Lung microvascular endothelial cell (primary cell): ENCODE data around the gene MAP3K20. TPM values are rescaled to one million over a fixed set of nuclear protein-coding genes. Genes with fewer than 3 reads are reported as not detected.
A peak's percentile ranks its signal among the peaks of the same experiment; 100 is the strongest.

ENCODE experiments used
- DNase-seq, 2 donors: peaks; one replicate each; pipeline versions ENCODE4 v3.0.0 to v3.0.0-alpha.2; 2010; ENCODE audit warnings: low read depth in 2 of 2
- total RNA-seq: library from RNA; depleted of rRNA; stranded (reverse); fragments of >200 nt; gene quantifications from 2 replicates; pipeline ENCODE4 v1.2.1, GENCODE V29; 2014

The MAP3K20 gene
- total RNA-seq, 1 donor from 2014 or later = 17.9 TPM

DNA sequence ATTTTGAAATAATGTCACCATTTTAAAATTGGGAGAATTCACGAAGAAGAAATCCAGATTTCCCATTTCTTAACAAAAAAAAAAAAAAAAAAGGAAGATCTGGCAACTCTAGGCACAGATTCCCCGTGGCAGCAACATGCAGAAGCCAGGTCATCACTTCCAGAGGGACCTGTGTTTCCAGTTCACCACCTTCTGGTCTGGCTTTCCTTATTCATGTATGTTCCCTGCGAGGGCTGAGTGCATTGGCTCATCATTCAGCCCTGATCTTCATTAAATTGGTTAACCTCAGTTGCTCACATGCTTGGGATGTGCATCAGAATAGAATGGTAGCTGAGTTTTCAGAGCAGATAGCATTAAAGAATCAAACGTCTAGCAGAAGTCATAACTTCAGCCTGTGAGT, 25.0 kb upstream of the MAP3K20 start:
- DNase-seq = no peak

DNA sequence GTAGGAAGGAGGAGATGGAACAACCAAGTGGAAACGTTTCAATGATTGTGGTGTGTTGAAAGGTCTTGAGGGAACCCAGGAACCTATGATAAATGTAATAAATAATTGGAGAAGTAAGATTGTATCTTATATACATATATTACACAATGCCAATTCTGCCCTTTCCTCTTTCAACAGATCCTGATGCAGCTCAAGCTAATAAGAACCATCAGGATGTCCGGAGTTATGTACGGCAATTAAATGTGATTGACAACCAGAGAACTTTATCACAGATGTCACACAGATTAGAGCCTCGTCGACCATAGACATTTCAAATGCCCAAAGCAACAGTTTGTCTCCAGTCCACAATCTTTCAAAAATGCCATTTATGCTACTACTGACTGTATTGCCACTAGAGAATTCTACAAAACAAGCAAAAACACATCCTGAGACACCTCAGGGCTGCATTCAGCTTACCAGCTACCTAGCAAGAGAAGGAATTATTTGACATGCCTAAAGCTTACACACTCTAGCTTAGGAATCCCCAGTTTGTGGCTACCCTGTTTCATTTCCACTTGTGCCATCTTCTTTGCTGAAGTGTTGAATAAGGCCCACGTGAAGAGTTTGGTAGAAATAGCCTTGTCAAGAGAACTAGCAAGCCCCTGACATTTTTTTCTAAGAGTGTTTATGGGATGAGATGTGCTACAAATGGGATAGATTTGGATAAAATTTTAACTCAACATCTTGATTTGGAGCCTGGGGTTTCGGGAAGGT, 24.0 kb upstream of the MAP3K20 start:
- no peak for DNase-seq

DNA sequence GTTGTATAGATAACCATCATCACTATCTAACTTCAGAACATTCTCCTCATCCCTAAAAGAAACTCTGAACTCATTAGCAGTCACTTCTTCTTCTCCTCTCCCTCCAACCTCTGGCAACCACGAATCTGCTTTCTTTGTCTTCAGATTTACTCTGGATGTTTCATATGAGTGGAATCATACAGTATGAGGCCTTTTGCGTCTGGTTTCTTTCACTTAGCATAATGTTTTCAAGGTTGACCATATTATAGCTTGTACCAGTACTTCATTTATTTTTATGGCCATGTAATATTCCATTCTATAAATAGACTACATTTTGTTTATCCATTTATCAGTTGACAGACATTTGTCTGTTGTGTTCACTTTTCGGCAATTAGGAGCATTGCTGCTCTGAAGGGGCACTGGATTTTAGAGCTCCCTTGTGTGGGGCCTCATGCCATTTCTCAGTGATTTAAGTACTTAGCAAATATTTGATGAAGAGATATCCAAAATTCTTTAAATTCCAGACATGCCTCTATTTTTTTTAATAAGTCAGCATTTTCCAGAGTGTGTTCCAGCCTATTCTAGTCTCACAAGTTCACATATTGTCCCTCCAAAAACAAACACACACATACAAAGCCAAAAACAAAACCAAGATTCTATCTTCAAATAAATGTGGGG, 22.5 kb upstream of the MAP3K20 start:
- peak in 1 of 2 donors; percentile 34 for DNase-seq

GRCh38 chr2:173054466-173054865, 21.2 kb upstream of the MAP3K20 start:
- DNase-seq = no peak

DNA sequence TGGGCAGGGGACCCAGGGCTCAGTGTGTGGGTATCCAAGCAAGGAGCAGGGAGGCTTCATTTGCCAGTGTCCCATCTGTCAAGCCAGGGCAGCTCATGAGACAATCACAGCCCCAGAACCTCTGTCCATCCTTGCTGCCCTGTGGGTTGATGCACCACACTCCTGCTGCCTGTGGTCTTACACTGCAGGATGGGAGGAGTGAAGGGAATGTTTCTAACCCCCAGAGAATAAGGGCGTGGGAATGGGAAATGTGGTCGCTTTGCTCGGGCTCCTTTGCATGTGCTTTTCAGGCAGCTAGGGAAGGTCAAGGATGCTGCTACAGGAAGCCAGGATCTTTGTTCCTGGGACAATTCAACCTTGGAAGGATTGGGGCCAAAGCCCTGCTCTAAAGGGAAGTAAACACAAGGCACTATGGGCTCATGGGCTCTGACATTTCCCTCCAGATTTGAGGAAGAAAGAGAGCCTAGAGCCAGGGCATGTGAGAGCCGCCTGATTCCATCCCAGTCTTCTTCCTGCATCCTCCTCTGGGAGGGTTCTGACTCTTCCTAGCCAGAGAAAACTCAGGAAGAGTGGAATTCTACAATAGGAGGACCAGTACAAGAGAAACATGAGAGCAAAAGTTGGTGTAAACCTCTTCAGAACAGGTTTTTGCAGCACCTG, 18.8 kb upstream of the MAP3K20 start:
- no peak for DNase-seq

DNA sequence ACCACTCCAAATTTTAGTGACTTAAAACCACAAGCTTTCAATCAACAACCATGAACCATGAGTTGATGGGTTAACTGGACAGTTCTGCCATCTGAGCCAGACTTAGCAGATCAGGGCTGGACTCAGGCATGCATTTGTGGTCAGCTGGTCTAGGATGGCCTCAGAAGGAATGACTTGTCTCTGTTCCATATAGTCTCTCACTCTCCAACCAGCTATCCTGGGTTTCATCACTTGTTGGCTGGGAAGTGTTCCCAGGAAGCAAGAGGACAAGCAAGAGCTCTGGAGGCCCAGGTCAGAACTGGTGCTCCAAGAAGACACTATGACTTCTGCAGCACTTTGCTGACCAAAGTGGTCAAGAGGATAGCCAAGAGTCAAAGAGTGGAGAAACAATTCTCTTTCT, 17.5 kb upstream of the MAP3K20 start:
- DNase-seq = no peak

DNA sequence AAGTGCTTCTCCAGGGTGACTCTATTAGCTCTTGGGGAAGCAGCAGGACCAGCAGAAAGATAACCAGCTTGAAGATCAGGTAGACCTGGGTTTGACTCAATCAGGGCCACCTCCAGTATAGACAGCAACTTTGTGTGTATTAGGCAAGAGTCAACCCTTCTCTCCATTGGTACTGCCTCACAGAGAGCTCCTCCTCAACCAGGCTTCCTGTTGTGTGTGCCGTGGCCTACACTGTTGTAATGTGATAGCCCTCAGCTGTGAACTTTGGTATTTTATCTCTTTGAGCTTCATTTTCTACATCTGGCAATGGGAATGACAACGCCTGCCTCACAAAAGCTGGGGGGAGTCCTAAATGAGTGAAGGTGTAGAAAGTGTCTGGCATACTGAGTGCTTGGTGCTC, 17.0 kb upstream of the MAP3K20 start:
- no peak for DNase-seq

- DNase-seq = no peak
These were observed 16.4 kb upstream of the MAP3K20 start for GRCh38 chr2:173059292-173059691.

DNA sequence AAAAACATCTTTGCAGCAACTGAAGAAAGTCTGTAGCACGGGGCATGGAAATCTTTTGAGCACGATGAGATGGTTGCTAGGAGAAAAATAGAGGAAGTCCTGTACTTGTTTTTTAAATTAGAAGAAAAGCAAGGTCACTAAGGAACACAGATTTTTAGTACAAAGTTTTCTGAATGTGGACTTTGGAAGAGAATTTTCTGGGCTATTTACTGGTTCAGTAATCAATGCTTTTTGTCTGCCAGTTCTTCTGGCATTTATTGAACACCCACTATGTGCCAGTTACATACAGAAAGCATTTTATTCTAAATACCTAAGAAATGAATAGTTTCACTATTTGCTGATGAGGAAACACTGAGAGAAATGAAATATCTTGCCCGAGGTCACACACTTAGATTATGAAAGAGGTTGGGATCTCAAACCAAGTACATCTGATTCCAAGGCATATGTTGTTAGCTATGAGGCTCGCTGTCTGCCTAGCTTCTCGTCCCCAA, 15.6 kb upstream of the MAP3K20 start:
- no peak for DNase-seq

DNA sequence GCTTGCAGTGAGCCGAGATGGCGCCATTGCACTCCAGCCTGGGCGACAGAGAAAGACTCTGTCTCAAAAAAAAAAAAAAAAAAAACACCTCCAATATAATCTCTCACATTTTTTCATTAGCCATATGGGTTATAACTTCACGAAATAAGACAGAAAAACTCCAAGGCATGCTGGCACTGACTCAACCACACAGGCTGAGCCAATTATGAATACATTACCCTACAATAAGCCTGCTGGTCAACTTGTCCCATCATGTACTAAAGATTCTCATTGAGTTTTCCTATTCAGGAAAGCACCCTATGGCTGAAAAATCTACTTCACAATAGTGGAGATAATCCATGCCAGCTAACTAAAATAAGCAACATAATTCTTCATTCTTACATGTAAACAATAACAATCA, 12.8 kb upstream of the MAP3K20 start:
- DNase-seq = no peak

- peak in 1 of 2 donors; percentile 50 for DNase-seq
These were observed 11.4 kb upstream of the MAP3K20 start for GRCh38 chr2:173064151-173064805.

DNA sequence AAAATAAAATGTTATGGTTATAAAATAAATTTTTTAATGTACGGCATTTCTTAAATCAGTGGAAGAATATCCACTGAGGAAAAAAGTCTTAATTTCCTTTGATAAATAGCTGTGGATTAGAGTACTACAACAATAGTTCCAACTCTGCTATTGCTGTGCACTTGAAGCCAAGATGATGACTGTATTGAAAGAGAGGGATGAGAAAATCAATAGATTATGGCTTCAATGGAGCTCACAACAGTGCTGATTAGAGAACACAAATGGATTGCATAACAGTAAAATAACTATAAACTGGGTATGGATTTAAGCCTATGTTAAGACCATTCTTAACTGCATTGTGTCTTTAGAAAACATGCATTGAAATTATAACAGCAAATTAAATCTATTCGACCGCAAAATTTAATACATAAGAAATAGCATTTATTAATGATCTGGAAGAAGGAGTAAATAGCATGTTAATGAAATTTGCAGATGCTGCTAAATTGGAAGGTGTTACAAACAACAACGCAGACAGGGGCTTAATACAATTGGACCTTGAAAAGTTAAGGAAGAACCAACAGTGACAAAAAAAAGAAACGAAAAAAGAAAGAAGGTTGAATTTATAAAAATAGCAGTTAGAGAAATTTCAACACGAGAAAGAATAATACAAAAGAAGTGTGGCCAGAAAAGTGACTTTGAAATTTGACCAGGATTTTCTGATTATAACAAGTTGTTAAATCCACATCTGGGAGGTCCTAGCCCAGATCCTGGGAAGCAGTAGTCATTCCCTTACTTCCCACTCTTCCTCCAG, 8.6 kb upstream of the MAP3K20 start:
- DNase-seq = no peak

- no peak for DNase-seq
These were observed 428 bp upstream of the MAP3K20 start for GRCh38 chr2:173075056-173075780.

GRCh38 chr2:173076581-173077345, 1.1 kb downstream of the MAP3K20 start:
- peak; percentile 57 to 61 for DNase-seq

DNA sequence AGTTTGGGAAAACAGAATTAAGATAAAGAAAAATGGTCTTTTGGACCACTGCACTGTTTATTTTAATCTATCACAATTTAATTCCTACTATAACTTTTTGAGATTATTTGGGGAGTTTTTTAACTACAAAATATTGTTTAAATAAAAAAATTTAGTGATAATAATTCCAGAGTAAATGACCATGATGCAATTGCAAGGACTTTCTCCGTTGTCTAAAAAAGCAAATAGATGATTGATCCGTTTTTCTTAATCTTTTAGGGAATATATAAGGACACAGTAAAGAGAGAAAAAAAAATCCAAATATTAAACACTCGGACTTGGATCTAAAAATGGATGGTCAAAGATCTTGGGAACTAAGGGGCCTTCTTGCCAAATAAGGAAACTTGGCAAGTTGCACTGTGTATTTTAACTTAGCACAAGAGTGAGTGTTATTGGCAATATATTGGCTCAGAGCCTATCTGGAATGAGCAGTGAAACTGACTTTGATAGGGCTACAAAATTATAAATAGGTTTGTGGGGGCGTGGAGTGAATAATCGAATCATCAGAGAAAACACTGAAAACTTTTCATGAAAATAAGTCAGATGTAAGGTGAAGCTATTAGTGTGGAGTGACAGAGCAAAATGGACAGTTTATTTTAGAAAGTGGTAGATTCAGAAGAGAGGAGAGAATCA, 2.0 kb downstream of the MAP3K20 start:
- DNase-seq = peak; percentile 29 to 60

GRCh38 chr2:173079141-173079540, 3.5 kb downstream of the MAP3K20 start:
- DNase-seq = no peak

DNA sequence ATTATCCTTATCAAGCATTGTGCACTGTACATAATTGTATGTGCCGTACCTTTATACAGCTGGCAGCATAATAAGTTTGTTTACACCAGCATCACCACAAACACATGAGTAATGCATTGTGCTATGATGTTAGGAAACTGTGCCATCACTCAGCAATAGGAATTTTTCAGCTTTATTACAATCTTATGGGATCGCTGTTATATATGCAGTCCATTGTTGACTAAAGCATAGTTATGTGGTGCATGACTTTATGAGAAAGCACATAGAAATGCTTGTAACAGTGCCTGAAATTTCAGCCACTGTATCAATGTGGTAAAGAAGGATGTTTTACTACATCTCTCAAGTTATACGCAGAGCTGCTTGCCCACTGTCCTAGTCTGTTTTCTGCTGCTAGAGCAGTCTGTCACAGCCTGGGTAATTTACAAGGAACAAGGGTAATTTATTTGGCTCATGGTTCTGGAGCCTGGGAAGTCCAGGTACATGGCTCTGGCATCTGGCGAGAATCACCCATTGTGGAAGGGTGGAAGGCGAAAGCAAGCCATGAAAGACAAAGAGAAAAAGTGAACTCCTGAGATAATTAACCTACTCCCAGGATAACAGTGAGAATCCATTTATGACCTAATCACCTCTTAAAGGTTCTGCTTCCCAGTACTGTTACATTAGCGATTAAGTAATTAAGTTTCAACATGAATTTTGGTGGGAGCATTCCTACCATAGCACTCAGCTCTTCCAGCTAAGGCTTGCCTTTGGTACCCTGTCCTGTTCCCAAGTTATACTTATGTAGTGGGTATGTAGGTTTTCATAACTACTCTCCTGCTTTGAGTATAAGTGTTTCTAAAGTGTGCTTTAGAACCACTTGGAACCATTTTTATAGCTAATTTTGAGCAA, 4.6 kb downstream of the MAP3K20 start:
- peak in 1 of 2 donors; percentile 68 for DNase-seq
